Dedifferentiated amniotic fluid mesenchymal stem cell (primary cell): ENCODE data around the gene ZBED2.
"Not testable (repeated sequence)": the region's sequence is repeated elsewhere in the genome, so short reads cannot be mapped to it uniquely, and the experiment has no call there.

Experiments used
- DNase-seq: peaks from one replicate; pipeline ENCODE4 v3.0.0-alpha.2; 2016; ENCODE audit errors: extremely low spot score

Gene ZBED2

GRCh38 chr3:111571907-111572460 is 23.2 kb downstream of the ZBED2 start:
- no peak for DNase-seq

GRCh38 chr3:111571282-111571681 is 23.9 kb downstream of the ZBED2 start:
- no peak for DNase-seq

- DNase-seq, result no peak
Observed at GRCh38 chr3:111570404-111571030, 24.6 kb downstream of the ZBED2 start.

- no peak for DNase-seq
Observed at GRCh38 chr3:111568911-111569310, 26.2 kb downstream of the ZBED2 start.

- DNase-seq, result no peak
Observed at GRCh38 chr3:111568355-111568754, 26.8 kb downstream of the ZBED2 start.

- no peak for DNase-seq
Observed at GRCh38 chr3:111566844-111567243, 28.3 kb downstream of the ZBED2 start.

- DNase-seq, result not testable (repeated sequence)
Observed at GRCh38 chr3:111561902-111562301, 33.2 kb downstream of the ZBED2 start.

- DNase-seq, result no peak
Observed at GRCh38 chr3:111548756-111549155, 46.4 kb downstream of the ZBED2 start.

- DNase-seq, result no peak
Observed at GRCh38 chr3:111548092-111548491, 47.1 kb downstream of the ZBED2 start.

GRCh38 chr3:111547631-111548030 is 47.5 kb downstream of the ZBED2 start:
- DNase-seq, result no peak

GRCh38 chr3:111545349-111545748 is 49.8 kb downstream of the ZBED2 start:
- DNase-seq, result no peak
